Activated CD8-positive, alpha-beta memory T cell treated with anti-CD3 and anti-CD28 coated beads for 1 hour (primary cell): ENCODE results near the gene RELA.
A peak's percentile ranks its signal among the peaks of the same experiment; 100 is the strongest.

Experiments used
- DNase-seq, 2 donors: peaks; one replicate each; pipeline ENCODE4 v3.0.0-alpha.2; 2020; ENCODE audit warnings: low read depth in 1 of 2; ENCODE audit errors: extremely low read depth in 1 of 2

Gene RELA

DNA sequence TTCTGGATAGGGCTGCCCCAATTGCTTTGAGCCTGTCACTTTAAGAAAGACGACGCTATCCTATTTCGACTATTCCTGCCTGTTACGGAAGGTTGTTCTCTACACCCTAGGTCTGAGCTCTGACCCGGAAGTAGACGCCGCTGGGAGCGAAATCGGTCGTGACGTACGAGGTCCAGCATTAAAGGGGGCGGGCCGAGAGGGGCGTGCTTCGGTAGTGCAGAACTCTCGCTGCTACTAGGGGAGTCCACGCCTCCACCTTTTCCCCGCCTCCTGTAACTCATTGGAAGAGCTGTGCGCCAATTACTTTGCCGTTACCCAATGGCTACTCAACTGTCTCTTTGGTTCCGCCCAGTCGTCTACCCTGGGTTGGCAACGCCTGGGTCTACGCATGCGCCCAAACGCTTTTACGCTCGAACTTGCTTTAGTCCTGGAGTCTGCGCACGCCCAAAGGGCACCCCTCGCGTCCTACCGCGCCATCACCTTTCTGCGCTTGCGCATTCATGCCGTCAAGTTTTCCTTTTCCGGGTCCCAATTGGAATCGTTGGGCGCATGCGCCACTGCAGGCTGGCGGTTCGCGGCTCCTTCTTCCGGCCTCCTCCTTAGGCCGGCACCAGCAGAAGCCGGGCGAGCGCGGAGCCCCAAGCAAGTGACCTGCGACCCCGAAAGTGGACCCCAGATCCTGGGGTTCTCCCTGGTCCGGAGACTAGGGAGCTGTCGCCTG lies 47.3 kb downstream of the RELA start, which contains the start of gene PCNX3:
Gene PCNX3, plus strand, starts transcription at position 548 of the 721 bp plus-strand sequence. CDS start 536 bp downstream, outside the sequence.
- DNase-seq: peak; percentile 99 to 100

DNA sequence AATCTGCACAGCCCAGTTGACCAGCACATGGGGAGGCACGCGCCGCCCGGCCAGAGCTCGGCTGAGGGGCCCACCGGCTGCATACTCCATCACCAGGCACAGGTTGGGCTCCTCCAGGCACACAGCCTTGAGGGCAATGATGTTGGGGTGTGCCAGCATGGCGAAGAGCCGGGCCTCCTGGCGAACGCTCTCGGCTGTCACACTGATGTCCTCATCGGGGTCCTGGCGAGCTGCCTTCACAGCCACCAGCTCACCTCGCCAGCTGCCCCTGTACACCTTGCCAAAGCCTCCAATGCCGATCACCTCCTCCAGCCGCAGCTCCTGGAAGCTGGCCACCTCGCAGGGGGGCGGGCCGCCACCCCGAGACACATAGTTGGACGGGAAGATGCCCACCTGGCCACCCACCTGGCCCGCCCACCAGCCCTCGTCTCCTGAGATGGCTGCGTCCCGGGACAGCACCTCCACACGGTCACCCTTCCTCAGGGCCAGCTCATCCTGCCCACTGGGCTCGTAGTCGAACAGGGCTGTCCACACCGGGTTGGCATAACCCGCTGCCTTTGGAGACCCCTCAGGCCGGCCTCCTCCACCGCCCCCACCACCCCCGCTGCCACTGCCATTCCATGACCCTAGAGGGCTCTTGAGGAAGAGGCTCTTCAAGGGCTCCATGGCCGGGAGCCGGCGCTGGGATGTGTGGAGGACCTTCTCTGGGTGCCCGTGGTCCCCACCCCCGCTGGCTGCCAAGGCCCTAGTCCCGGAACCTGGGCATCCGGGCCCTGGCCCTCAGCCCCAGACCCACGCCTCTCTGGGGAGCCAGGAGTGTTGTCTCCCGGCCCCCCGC lies 49.4 kb downstream of the RELA start:
- DNase-seq: no peak

DNA sequence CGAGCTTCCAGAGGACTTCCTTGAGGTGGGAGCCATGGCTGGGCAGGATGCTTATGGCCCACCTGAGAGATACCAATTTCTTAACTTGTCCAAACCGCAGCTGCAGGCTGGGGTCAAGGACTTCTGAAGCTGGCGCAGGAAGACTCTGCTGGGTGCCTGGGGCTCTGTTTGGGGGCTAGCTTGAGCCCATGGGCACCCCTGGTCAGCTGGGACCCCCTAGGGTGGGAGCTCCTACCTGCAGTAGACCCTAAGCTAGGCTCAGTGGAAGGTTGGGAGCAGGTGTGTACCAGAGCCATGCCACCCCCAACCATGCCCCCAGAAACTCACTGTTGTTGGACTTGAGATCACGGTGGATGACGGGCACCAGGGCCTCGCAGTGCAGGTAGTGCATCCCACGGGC lies 50.0 kb downstream of the RELA start:
- DNase-seq: no peak

DNA sequence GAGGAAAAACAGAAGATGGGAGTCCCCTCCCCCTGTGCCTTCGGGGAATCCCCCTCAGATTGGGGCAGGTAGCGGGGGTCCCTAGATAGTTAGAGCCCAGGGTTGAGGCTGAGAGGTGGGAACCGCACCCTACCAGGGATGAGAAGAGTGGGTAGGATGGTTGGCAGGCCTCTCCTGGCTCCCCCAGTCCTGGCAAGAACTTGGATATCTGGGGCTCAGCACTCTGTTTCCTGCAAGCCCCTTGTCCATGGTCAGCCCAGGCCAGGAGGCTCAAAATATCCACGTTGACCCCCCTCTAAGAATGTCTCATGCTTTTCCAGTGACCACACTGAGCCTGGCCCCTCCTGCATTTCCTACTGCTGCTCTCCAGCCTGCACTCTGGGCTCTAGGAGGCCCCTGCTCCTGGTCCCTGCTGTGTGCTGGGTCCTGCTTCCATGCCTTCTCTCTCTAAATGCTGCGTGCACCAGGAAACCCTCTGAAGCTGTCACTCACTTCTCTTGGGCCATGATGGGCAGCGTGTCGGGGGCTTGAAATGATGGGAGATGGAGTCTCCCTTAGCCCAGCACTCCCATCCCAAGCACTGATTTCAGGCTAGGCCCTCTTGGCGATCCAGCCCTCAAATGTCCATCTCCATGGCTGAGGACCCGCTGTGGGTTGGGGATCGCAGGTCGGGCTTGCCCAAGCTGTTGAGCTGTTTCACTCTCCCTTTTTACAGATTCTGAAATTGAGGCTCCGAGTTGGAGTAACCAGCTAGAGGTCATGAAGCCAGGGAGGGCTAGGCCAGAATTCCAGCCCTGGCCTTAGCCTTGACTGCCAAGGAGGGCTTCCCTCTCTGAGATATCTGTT lies 50.7 kb downstream of the RELA start:
- no peak for DNase-seq

DNA sequence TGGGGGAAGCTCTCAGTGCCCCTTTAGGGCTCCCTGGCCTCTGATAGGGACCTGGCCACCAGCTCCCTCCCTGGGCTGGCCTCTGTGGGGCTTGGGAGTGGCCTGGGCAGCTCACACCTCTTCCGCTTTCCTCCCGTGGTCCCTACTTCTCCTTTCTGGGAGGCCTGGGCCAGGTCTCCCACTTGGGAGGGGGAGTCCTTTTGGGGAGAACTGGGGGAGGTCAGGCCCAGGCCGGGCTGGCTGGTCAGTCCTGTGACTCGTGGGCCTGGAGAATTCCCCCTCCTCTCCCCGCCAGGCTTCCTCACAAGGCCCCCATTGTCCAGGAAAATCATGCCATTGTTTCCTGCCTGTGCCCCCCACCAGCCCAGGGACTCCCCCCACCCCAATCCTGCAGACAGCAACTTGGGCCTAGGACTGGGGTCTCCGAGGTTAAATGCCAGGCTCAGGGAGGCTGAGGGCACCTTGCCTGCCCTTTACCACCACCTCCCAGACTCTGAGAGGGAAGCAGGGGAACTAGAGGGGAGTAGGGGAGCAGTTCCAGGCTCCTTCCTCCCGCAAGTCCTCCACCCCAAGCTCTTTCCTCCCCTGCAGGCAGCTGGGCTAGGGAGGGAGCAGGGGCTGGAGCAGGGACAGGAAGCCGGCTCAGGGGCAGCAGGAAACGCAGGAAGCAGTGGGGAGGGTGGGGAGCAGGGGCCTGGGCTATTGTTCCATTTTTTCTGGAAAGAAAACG lies 51.5 kb downstream of the RELA start:
- no peak for DNase-seq

DNA sequence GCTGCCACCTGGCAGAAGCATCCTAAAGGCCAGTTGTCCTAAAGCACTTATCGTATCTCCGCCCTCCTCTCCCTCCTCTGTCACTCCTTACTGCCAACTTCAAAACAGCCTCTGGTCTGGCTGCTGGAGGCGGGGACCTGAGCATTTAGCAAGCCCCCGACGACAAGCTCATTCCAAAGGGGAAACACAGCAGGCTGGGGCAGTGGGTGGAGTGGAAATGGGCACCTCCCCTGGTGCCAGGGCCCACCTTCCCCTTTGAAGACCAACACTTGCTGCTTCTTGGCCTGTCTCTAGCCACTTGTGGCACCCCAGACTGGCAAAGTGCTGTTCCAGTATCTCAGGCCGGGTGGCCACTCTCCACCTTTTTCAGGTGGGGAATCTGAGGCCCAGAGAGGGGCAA lies 52.3 kb downstream of the RELA start:
- DNase-seq: no peak

DNA sequence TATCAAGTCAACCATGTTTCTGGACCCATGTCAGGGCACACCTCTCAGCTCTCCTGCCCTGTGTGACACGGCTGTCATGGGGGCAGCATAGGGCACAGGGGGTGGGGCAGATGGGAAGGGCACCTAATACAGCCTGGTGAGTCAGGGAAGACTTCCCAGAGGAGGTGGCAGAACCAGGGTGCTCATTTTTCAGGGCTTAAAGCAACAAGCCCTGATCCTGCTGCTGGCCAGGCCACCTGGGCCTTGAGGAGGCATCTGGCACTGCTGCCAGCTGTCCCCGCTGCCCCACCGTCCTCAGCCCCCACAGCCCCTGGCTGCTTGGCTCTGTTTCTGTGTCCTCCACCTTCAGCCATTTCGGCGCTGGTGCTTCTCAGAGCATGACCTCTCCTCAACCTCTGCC lies 53.1 kb downstream of the RELA start:
- DNase-seq: no peak

DNA sequence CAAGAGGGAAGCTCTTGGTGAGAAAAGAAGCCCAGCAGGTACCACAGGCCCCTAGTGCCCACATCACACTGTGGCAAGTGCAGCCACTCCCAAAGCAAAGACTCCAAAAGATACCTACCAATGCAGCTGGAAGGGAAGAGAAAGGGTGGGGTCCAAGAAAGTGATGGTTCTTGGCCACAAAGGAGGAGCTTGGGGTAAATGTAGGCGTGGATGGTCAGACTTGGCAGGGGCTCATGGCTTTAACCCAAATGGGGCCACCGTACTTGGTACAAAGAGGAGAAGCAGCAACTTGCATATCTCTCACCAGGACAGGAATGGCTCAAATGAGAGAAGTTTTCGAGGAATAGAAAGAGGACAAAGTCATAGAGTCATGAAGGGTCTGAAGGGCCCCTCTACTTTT lies 53.5 kb downstream of the RELA start:
- no peak for DNase-seq

DNA sequence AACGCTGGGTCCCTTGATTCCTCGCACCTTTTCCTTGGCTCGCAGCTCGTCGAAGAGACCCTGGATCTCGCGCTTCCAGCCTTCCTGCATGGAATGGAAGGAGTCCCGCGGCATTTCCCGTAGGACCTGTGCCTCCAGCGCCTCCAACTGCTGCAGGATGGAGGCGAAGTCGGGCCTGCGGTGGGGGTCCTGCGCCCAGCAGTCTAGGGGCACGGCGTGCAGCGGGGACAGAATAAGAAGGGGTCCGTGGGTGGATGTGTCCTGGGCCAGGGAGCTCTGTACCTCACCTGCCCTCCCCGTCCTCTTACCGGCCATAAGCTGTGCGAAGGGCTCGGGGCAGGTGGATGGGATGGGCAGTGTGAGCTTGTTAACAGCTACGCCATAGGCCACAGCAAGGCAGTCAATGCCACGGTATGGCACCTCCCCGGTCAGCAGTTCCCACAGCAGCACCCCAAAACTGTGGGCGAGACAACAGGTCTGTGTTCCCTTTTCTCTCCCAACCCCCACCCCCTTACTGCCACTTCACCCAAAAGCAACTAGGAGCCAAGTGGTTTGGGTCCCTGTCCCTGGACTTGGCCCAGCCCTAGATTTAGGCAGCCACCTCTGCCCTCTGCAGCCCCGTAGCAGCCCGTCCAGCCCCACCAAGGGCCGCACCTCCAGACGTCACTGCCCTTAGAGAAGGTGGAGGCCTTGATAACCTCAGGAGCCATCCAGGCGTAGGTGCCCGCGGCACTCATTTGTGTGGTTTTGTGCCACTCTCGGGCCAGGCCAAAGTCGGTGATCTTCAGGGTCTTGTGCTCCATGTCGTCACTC lies 54.9 kb downstream of the RELA start:
- DNase-seq: no peak

DNA sequence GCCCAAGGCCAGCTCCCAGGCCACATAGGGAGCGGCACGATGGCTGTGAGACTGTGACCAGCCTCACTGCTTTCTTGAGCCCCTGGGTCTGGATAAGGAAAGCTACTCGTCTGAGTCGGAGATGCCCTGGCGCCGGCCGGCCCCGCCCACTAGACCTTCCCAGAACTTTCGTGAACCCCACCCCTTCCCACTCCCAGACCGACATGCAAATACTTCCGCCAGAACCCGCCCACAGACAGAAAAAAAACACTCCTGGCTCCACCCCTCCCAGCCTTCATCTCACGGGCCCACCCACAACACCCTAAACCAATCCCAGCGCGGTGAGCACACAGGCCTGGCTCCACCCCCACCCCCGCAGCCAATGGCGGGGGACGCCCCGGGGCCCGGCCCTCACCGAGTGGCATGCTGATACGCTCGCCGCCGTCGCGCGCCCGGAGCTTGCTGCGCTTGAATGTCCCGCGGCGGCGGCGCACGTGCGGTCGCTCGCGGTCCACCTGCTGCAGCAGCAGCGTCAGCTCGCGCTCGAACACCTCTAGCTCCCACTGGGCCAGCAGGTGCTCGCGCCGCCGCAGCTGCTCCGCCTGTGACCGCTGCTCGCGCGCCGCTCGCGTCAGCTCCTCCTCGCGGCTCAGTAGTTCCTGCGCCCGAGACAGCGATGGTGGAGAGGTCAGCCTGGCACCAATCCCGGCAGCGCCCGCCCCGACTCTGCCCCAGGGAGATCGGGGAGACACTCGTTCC lies 55.7 kb downstream of the RELA start:
- no peak for DNase-seq

DNA sequence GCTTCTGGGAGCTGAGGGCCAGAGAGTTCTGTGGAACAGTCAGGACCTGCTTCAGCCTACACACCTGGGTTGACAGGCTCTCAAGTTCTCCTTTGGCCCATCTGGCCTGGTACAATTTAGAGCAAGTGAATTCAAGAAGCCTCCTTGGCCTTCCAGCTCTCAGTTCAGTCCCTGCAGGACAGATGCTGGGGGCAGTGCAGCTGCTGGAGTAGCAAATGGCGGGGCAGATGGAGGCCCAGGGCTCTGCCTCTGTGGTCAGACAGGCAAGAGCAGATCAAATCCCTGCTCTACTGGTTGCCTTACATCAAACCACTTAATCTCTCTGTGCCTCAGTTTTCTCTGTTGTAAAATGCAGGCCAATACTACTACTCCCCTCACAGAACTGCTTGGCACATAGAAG lies 58.5 kb downstream of the RELA start:
- no peak for DNase-seq
